GM21367 (cell line): ENCODE results near the gene ELOVL5.
A peak's percentile ranks its signal among the peaks of the same experiment; 100 is the strongest.

ENCODE experiments used
- ATAC-seq: cut with Tn5 transposase; IDR thresholded peaks from one replicate; pipeline ENCODE4 v1.9.1; 2021; ENCODE audit not compliant: unreplicated experiment

Gene ELOVL5

GRCh38 chr6:53281518-53282215, 67.1 kb downstream of the ELOVL5 start:
- ATAC-seq: peak; percentile 50

DNA sequence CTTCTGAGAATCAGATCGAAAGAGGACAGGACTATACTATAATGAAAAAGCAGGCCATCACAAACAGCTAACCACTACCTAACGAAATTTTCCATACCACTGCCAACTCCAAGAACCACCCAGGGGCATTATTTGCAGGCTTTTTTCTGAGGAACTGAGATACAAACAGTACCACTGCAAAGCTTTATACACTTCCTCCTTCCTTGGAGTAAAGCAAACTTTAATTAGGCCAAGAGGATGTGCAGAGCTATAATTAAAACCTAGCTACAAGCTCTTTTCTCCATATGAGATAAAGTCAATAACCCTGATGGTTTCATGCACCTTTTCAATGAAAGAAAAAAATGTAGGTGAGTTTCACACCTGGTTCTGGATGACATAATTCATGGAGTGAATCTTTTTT, 68.5 kb downstream of the ELOVL5 start:
- no peak for ATAC-seq

DNA sequence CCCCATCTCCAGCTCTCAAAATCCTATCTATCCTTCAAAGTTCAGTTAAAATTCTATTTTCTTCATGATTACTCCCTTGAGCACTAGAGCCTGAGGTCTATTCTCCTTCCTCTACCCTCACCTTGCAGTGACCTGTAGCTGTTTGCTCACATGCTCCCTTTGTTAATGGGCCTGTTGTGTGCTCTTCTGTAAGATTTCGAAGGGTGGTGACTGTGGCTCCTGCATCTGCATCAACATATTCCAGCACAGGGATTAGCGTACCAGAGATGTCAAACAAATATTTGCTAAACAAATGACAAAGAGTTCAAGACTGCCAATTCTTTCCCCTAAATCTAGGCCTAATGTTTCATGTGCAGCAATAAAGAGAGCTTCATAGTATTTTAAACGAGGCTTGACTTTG, 69.5 kb downstream of the ELOVL5 start:
- ATAC-seq: no peak

- no peak for ATAC-seq
Observed at GRCh38 chr6:53273370-53273769, 75.4 kb downstream of the ELOVL5 start.

DNA sequence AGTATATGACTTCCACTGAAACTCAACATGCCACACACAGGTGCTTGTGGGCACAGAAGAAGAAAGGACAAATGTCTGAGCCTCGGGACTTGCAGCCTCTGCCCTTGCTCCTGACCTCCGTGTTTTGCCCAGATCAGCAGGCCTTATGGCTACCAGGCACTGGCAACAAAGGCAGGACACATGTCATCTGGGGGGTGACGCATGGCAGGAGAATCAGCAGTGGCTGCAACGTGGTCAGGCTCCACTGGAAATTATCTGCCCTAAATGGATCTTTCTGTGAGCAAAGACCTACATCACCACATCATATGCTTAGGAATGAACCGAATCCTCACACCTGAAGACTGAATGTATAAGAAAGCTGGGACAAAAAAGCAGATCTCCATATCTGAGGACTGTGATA, 78.9 kb downstream of the ELOVL5 start:
- no peak for ATAC-seq

DNA sequence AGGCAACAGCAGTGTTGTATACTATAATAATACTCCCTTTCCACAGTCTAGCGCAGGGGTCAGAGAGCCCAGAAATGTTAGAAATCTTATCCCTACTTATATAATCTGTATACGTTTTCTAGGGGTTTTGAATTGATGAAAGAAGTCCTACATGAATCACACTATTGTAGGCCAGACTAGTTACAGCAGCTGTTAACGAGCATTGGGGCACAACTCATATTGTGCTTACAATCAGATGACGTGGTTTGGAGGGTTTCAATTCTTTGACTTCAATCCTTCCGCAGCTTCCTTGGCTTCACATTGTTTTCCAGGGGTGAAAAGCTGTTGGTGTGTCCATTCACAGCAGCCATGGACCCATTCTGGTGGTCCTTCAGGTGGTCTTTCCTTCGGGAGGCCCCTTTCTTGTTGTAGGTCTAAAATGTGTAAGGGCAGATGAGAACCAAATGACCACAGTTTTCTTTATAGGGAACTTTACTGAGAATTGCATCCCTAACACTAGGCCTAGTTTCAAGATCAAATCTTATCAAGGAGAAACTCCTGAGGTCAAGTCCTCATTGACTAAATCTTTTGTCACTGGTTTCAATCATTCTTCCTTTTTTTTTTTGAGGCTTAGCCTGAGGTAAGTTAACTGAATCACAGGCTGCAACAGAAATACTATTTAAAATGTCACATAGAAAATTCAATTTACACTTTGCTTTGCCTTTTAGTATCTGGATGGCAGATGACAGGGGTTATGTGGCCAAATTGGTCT, 79.7 kb downstream of the ELOVL5 start:
- no peak for ATAC-seq

- ATAC-seq: no peak
Observed at GRCh38 chr6:53266553-53267090, 82.1 kb downstream of the ELOVL5 start.

GRCh38 chr6:53264915-53265607, 83.7 kb downstream of the ELOVL5 start:
- ATAC-seq: no peak

DNA sequence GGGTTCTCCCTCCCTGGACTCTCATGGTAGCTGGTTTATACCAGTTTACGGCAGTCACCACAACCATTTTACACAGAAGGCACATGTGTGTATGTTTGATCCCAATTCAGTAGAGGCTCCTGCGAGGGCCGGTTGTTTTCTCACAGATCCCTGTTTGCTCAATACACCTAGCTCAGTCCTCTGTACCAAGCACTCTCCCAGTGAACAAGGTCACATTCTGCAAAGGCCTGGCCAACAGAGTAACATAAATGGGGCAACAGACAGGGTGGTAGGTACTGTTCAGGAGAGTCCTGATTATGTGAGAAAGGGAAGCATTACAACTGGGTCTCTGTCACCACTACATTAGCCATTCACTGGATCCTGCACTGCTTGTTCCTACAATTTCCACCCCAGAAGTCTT, 84.4 kb downstream of the ELOVL5 start:
- no peak for ATAC-seq

GRCh38 chr6:53263917-53264316, 84.8 kb downstream of the ELOVL5 start:
- ATAC-seq: no peak

DNA sequence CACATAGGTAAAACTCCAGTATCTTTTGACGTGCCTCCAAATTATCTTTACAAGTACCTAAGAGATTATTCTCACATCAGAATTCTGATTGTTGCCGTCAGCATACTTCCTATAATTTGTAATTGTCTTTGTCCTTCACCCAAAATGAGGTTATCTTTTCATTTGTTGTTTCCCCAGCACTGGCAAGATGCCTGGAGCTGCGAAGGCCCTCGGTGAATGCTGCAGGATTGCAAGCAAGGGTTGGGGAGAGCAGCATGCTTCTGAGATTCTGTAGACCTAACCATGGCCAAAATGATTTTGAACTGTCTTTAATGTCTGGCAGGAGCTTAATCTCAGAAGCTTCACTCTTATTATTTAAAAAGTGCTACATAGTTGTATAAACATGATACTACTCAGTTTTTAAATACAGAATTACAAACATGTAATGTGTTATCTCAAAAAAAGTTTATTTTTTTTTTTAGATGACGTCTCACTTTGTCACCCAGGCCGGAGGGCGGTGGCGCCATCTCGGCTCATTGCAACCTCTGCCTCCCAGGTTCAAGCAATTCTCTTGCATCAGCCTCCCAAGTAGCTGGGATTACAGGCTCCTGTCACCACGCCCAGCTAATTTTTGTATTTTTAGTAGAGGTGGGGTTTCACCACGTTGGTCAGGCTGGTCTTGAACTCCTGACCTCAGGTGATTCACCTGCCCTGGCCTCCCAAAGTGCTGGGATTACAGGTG, 88.7 kb downstream of the ELOVL5 start:
- ATAC-seq: no peak

DNA sequence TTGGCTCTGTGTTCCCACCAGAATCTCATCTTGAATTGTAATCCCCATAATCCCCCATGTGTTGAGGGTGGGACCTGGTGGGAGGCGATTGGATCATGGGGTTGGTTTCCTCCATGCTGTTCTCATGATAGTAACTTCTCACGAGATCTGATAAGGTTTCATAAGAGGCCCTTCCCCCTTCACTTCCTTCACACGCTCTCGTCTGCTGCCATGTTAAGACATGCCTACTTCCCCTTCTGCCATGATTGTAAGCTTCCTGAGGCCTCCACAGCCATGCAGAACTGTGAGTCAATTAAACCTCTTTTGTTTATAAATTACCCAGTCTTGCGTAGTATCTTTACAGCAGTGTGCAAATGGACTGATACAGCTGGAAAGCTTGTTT, 90.0 kb downstream of the ELOVL5 start:
- no peak for ATAC-seq

DNA sequence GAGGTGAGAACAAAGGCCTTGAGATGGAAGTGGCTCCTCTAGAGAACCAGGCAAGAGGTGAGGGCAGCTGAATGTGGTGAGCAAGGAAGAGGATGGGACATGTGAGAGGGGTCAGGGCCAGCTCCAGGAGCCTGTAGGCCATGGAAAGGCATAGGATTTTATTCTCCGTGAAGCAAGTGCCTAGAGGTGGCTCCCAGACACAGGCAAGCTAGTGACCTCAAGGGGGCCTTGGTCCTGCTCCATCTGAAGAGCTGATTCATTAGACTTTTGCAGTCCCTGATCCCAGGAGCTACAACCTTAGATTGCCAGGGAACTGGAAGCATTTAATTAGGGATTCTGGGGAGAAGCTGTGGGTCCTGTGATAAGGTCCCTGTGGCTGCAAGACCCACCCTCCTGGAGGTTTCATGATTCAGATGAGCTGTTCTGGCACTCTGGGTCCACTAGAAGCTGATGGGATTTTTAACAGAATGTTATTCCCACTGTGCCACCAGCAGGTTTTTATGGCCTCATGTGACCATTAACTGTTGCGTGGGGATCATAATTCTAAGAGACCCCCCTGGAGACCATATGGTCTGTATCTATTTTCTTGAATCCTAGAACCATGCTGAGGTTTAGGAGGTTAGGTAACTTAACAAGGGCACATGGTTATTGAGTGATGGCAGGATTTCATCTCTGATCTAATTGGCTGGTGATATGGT, 90.5 kb downstream of the ELOVL5 start:
- no peak for ATAC-seq

DNA sequence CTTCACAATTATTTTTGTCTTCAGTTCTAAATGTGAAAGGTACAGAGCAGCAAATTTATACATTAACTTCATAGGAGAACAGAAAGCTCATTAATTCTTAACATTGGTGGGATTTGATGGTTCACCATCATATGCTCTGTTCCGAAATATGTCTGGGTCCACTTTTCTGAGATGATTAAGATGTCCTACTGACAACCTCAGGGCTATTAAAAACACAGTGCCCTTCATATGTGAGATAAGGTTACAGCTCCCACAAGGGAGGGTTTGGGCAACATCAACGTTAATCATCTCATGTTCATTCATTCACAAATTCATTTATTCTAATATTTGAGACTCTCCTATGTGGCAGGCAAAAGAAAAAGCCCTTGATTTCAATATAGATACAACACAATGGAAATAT, 91.2 kb downstream of the ELOVL5 start:
- no peak for ATAC-seq

GRCh38 chr6:53257001-53257400, 91.7 kb downstream of the ELOVL5 start:
- ATAC-seq: no peak

DNA sequence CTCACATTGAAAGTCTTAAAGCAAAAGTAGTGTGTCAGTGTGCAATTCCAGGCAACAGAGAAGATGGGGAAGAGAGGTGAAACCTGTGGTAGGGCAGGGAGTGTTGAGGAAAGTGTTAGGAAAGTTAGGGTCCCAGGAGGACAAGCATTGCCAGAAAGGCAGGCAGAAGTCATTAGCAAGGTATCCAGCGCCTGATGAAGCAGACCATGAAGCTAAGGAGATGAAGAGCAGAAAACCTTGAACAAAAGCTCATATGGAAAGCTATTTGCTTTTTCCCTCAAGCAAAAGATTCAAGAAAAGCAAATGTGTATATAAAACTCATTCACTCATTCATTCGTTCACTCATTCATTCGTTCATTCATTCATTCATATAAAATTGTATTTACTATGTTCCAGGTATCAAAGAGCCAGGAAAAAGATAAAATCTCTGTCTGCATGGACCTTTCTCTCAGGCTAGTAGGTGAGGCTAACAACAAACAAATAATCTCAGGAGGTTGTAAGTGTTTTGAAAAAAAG, 96.5 kb downstream of the ELOVL5 start:
- ATAC-seq: no peak

DNA sequence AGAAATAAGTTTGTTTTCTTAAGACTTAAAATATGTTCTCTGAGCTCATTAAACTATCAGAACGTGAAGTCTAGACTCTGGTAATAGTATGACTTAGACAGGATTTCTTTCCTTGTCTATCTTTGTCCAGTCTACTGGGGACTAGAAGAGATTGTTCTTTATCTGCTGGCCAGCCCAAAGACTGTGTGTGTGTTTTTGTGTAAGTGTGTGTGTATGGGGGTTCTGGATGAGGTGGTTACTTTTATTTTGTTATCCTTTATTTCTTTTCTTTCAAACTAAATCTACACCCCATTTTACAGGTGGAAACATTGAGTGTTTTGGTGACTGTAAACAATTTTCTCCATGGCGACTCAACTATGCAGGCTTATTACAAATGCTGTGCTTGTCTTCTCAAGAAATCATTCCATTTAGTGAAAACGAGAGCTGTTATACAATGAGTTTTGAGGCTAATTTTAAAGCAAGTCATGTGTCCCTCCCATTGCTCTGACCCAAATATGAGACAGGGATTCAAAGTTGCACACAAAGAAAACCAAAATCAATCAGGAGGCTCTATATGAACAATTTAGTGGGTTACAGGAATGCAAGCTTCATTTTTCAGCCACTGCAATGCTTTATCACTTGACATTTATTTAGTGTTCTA, 97.6 kb downstream of the ELOVL5 start:
- no peak for ATAC-seq

GRCh38 chr6:53250176-53251032, 98.3 kb downstream of the ELOVL5 start:
- ATAC-seq: no peak

DNA sequence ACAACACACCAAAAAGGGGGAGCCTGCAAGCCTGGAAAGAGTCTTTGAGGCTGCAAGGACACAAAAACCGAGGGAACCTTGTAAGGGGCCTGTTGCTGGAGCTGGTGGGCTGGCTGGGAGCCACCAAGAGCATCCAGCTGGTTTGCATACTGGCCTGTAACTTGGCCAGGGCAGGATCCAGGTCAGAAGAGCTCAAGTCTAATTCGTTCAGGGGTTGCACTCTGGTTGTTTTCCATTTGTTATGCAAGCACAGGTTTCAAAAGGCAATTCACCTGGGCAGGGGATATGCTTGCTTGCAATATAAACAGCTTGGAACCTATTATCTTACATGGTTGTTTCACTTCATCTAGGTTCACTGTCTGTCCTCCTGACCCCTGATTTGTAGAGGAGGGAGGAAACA, 101.8 kb downstream of the ELOVL5 start:
- no peak for ATAC-seq
